Measurements from ENCODE around the gene DPF3. TPM values are rescaled to one million over a fixed set of nuclear protein-coding genes. Genes with fewer than 3 reads are reported as not detected.

Gene DPF3
- total and polyA plus RNA-seq, 2 experiments from 2014 or later = 6.8 to 7.9 TPM

- WGBS, 2 experiments (ENCODE audit: low coverage in 1 of 2, low lambda C conversion rate in 2 of 2, missing lambda C conversion rate in 2 of 2) = 53 to 85% methylated on average over 1 of the region's 1 CpG
- H3K36me3 ChIP-seq (ENCODE audit: low read depth) = no peaks in the 10 kb centered on the region
- no peak for DNase-seq
- H3K4me3 ChIP-seq = no peak overlapping the region
- no peak overlapping the region for H3K27ac ChIP-seq
- no peaks in the 10 kb centered on the region for H3K9me2 ChIP-seq (ENCODE audit: insufficient read depth)
- no peak overlapping the region for H3K4me2 ChIP-seq (ENCODE audit: unreplicated experiment)
- no peaks in the 10 kb centered on the region for H3K79me2 ChIP-seq (ENCODE audit: insufficient read depth)
- H2AFZ ChIP-seq = no peak overlapping the region
- no peak for TF ChIP-seq EZH2phosphoT487 (IDR thresholded peaks at IDR 0.05; ENCODE audit: insufficient read depth, low read depth)
- TF ChIP-seq EZH2 (IDR thresholded peaks at IDR 0.05; ENCODE audit: insufficient read depth, poor library complexity, severe bottlenecking) = no peak
- H3K9me3 ChIP-seq (ENCODE audit: low read depth) = no peaks in the 10 kb centered on the region
- H3K9ac ChIP-seq = no peak overlapping the region
- no peaks in the 10 kb centered on the region for H3F3A ChIP-seq (ENCODE audit: insufficient read depth)
- no peaks in the 10 kb centered on the region for H3K4me1 ChIP-seq (ENCODE audit: insufficient read depth)
- no peaks in the 10 kb centered on the region for H3K27me3 ChIP-seq (replicated peaks; ENCODE audit: insufficient read depth)
- in situ Hi-C loops (cut with MboI) = no loop called here
- no peaks in the 10 kb centered on the region for H4K20me1 ChIP-seq (ENCODE audit: insufficient read depth)
These were observed 311.3 kb downstream of the DPF3 start for GRCh38 chr14:72582582-72582981.

- no peaks in the 10 kb centered on the region for H3K27me3 ChIP-seq (replicated peaks; ENCODE audit: insufficient read depth)
- H3K36me3 ChIP-seq (ENCODE audit: low read depth) = no peaks in the 10 kb centered on the region
- H3K4me3 ChIP-seq = no peak overlapping the region
- 42 to 49% methylated on average over 5 of the region's 5 CpGs for WGBS, 2 experiments (ENCODE audit: low coverage in 1 of 2, low lambda C conversion rate in 2 of 2, missing lambda C conversion rate in 2 of 2)
- H3K9me2 ChIP-seq (ENCODE audit: insufficient read depth) = no peaks in the 10 kb centered on the region
- H3K27ac ChIP-seq = no peak overlapping the region
- no peaks in the 10 kb centered on the region for H3K4me1 ChIP-seq (ENCODE audit: insufficient read depth)
- H3K9ac ChIP-seq = no peak overlapping the region
- no peak for DNase-seq
- no peaks in the 10 kb centered on the region for H3K9me3 ChIP-seq (ENCODE audit: low read depth)
- H3K79me2 ChIP-seq (ENCODE audit: insufficient read depth) = no peaks in the 10 kb centered on the region
- no peak overlapping the region for H3K4me2 ChIP-seq (ENCODE audit: unreplicated experiment)
- TF ChIP-seq EZH2 (IDR thresholded peaks at IDR 0.05; ENCODE audit: insufficient read depth, poor library complexity, severe bottlenecking) (no peak), EZH2phosphoT487 (IDR thresholded peaks at IDR 0.05; ENCODE audit: insufficient read depth, low read depth) (no peak)
- in situ Hi-C loops (cut with MboI) = no loop called here
- no peak overlapping the region for H2AFZ ChIP-seq
- H3F3A ChIP-seq (ENCODE audit: insufficient read depth) = no peaks in the 10 kb centered on the region
- no peaks in the 10 kb centered on the region for H4K20me1 ChIP-seq (ENCODE audit: insufficient read depth)
These were observed 315.4 kb downstream of the DPF3 start for GRCh38 chr14:72578514-72578913.

DNA sequence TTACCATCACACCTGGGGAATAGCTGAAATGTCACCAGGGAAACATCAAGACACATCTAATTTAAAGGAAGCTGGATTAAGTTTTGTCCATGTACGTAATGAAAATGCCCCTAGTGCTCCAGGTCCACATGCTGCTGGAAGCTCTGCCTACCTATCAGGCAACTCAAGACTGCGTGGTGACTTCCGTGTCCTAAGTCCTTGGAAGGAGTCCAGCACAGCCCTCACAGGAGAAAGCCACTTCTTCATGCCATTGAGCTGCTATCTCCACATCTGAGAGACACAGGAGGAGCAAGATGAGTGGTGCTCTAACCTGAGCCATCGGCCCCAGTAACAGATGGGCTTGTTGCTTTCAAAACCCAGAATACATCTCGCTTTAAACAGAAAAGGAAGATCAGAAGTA, 316.4 kb downstream of the DPF3 start:
- Histone ChIP-seq H2AFZ (no peak overlapping the region), H3K4me3 (no peak overlapping the region)

DNA sequence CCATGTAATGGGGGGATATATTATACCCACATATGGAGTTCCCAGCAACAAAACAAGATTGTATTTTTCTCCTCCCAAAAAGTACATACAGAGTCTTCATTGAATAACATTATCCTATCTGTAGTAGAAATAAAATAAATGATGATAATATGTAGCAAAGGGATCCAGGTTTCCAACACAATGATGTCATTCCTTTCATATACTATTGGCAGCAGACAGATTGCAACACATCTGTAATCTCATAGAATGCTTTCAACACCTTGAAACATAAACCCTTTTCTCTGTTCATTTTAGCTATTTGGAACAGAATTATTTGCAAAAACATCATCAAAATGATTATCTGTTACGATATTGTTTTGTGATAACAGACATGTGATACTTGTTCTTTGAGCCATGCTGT, 317.6 kb downstream of the DPF3 start:
- Histone ChIP-seq H3K27me3 (replicated peaks; ENCODE audit: insufficient read depth) (no peaks in the 10 kb centered on the region), H2AFZ (no peak overlapping the region), H3K79me2 (ENCODE audit: insufficient read depth) (no peaks in the 10 kb centered on the region), H3K9ac (no peak overlapping the region), H3K4me2 (ENCODE audit: unreplicated experiment) (no peak overlapping the region), H3K4me3 (no peak overlapping the region), H3K36me3 (ENCODE audit: low read depth) (no peaks in the 10 kb centered on the region), H3K9me3 (ENCODE audit: low read depth) (no peaks in the 10 kb centered on the region), H3F3A (ENCODE audit: insufficient read depth) (no peaks in the 10 kb centered on the region), H4K20me1 (ENCODE audit: insufficient read depth) (no peaks in the 10 kb centered on the region), H3K27ac (no peak overlapping the region), H3K9me2 (ENCODE audit: insufficient read depth) (no peaks in the 10 kb centered on the region), H3K4me1 (ENCODE audit: insufficient read depth) (no peaks in the 10 kb centered on the region)
- 44 to 63% methylated on average over 1 of the region's 1 CpG for whole genome bisulfite sequencing, 2 experiments (ENCODE audit: low coverage in 1 of 2, low lambda C conversion rate in 2 of 2, missing lambda C conversion rate in 2 of 2)
- DNase-seq = peak; percentile 22
- TF ChIP-seq EZH2phosphoT487 (IDR thresholded peaks at IDR 0.05; ENCODE audit: insufficient read depth, low read depth) (no peak), EZH2 (IDR thresholded peaks at IDR 0.05; ENCODE audit: insufficient read depth, poor library complexity, severe bottlenecking) (no peak)
- in situ Hi-C loops (cut with MboI) = no loop called here

More for the DNA sequence above, 316.4 kb downstream of the DPF3 start:
- H3K4me2 ChIP-seq (ENCODE audit: unreplicated experiment) = no peak overlapping the region
- no peaks in the 10 kb centered on the region for H3K4me1 ChIP-seq (ENCODE audit: insufficient read depth)
- no peak overlapping the region for H3K9ac ChIP-seq
- H3F3A ChIP-seq (ENCODE audit: insufficient read depth) = no peaks in the 10 kb centered on the region
- in situ Hi-C loops (cut with MboI) = no loop called here
- 30 to 35% methylated on average over 5 of the region's 5 CpGs for WGBS, 2 experiments (ENCODE audit: low coverage in 1 of 2, low lambda C conversion rate in 2 of 2, missing lambda C conversion rate in 2 of 2)
- TF ChIP-seq EZH2 (IDR thresholded peaks at IDR 0.05; ENCODE audit: insufficient read depth, poor library complexity, severe bottlenecking) = no peak
- TF ChIP-seq EZH2phosphoT487 (IDR thresholded peaks at IDR 0.05; ENCODE audit: insufficient read depth, low read depth) = no peak
- no peaks in the 10 kb centered on the region for H3K27me3 ChIP-seq (replicated peaks; ENCODE audit: insufficient read depth)
- no peak overlapping the region for H3K27ac ChIP-seq
- DNase-seq = no peak
- H3K79me2 ChIP-seq (ENCODE audit: insufficient read depth) = no peaks in the 10 kb centered on the region
- no peaks in the 10 kb centered on the region for H3K9me2 ChIP-seq (ENCODE audit: insufficient read depth)
- no peaks in the 10 kb centered on the region for H3K9me3 ChIP-seq (ENCODE audit: low read depth)
- H4K20me1 ChIP-seq (ENCODE audit: insufficient read depth) = no peaks in the 10 kb centered on the region
- H3K36me3 ChIP-seq (ENCODE audit: low read depth) = no peaks in the 10 kb centered on the region

- Histone ChIP-seq H3K9me3 (ENCODE audit: low read depth) (no peaks in the 10 kb centered on the region), H3K4me3 (no peak overlapping the region), H3K4me2 (ENCODE audit: unreplicated experiment) (no peak overlapping the region), H3K9me2 (ENCODE audit: insufficient read depth) (no peaks in the 10 kb centered on the region), H3K4me1 (ENCODE audit: insufficient read depth) (no peaks in the 10 kb centered on the region), H4K20me1 (ENCODE audit: insufficient read depth) (no peaks in the 10 kb centered on the region), H3F3A (ENCODE audit: insufficient read depth) (no peaks in the 10 kb centered on the region), H3K36me3 (ENCODE audit: low read depth) (no peaks in the 10 kb centered on the region), H2AFZ (no peak overlapping the region), H3K27ac (no peak overlapping the region), H3K27me3 (replicated peaks; ENCODE audit: insufficient read depth) (no peaks in the 10 kb centered on the region), H3K9ac (no peak overlapping the region), H3K79me2 (ENCODE audit: insufficient read depth) (no peaks in the 10 kb centered on the region)
- no peak for DNase-seq
- TF ChIP-seq EZH2phosphoT487 (IDR thresholded peaks at IDR 0.05; ENCODE audit: insufficient read depth, low read depth) (no peak), EZH2 (IDR thresholded peaks at IDR 0.05; ENCODE audit: insufficient read depth, poor library complexity, severe bottlenecking) (no peak)
- in situ Hi-C loops (cut with MboI) = no loop called here
- 86 to 91% methylated on average over 1 of the region's 1 CpG for WGBS, 2 experiments (ENCODE audit: low coverage in 1 of 2, low lambda C conversion rate in 2 of 2, missing lambda C conversion rate in 2 of 2)
These were observed 319.2 kb downstream of the DPF3 start for GRCh38 chr14:72574715-72575114.

Data from GM23248 (cell line).